IPS-18c (cell line): ENCODE results near the gene RBM38.
"Not testable (repeated sequence)": the region's sequence is repeated elsewhere in the genome, so short reads cannot be mapped to it uniquely, and the experiment has no call there.

Source experiments
- H3K4me3 ChIP-seq: 2 replicates; pipeline ENCODE4 v1.7.0; 2013; ENCODE audit warnings: low read depth, mild to moderate bottlenecking, low read length, moderate library complexity; ENCODE audit not compliant: insufficient read depth
- H3K9me3 ChIP-seq: one replicate; pipeline ENCODE4 v1.6.1; 2013; ENCODE audit warnings: mild to moderate bottlenecking, low read length, moderate library complexity; ENCODE audit not compliant: control insufficient read depth, insufficient read depth

Gene RBM38

GRCh38 chr20:57421253-57422220, 30.3 kb downstream of the RBM38 start:
- no peak overlapping the region for H3K4me3 ChIP-seq
- no peaks in the 10 kb centered on the region for H3K9me3 ChIP-seq

DNA sequence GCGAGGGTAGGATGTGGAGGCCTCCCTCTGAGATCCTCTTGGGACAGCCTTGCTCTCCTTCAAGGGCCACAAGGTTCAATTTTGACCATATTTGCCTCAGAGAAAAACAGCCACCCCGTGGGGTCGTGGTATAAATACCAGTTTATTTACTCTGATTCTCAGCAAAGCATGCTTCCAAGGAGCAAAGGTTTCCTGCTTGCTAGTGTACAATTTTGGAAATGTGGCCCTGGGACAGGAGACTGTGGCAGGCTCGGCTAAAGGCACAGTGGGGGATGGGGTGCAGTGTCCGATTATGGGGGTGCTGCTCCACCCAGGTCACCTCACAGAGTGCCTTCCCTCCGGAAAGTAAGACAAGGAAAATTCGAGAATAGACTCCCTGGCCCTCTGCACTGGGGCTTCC, 31.1 kb downstream of the RBM38 start:
- Histone ChIP-seq H3K9me3 (no peaks in the 10 kb centered on the region), H3K4me3 (no peak overlapping the region)

DNA sequence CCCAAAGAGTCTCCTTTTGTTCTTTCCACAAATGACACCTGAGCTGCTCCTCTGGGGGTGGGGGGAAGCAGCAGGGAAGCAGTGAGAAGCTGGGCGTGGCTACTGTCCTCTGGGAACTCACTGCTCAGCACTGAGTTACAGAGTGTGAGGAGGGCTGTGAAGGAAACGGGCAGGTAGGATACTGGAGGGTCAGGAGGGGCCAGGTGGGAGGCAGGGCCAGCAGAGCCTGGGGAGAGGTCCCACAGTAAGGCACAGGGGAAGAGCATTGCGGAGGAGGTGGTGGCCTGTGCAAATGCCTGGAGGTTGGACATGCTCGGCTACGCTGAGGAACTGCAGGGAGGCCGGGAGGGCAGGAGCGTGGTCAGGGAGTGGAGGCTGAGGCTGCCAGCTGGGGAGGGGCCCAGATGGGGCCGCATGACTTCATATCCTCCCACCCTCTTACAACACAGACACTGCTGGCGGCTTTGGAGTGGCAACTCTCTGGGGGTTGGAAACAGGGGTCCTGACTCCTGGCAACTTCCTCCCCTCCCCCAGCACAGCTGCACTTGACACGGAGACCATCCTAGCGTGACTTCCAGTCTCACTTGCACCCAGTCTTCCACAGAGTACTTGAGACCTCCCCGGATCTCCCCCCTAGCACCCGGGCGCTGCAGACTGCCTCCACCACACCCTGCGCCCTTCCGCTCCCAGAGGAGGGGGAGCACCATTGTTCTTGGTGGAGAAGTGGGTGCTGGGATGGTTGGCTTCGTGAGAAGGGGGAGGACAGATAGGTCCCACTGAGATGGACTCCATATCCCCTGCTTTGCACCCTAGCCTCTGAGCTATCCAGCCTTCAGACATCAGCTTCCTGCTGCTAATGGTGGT, 34.2 kb downstream of the RBM38 start:
- Histone ChIP-seq H3K4me3 (no peak overlapping the region), H3K9me3 (no peaks in the 10 kb centered on the region)

GRCh38 chr20:57426271-57426689, 35.1 kb downstream of the RBM38 start:
- no peaks in the 10 kb centered on the region for H3K9me3 ChIP-seq
- no peak overlapping the region for H3K4me3 ChIP-seq

DNA sequence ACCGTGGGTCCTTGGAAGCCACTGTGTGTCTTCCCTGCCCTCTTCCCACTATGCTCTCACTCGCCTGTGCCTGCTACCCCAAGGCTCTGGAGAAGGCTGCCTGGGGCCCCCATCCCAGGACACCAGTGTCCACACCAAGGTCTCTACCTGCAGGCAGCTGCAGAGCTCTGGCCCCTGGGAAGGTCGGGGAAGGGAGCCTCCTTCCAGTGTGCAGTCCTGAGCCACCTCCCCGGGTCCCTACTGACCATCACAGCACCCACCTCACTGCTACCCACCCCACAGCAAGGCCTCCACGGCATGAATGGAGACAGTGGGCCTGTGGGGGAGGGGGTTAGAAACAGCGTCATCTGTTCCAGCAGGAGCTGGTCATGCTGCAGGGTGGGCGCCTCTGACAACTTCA, 35.6 kb downstream of the RBM38 start:
- Histone ChIP-seq H3K9me3 (no peaks in the 10 kb centered on the region), H3K4me3 (no peak overlapping the region)

- H3K9me3 ChIP-seq: no peaks in the 10 kb centered on the region
- no peak overlapping the region for H3K4me3 ChIP-seq
These were observed 37.3 kb downstream of the RBM38 start for GRCh38 chr20:57428324-57429158.

DNA sequence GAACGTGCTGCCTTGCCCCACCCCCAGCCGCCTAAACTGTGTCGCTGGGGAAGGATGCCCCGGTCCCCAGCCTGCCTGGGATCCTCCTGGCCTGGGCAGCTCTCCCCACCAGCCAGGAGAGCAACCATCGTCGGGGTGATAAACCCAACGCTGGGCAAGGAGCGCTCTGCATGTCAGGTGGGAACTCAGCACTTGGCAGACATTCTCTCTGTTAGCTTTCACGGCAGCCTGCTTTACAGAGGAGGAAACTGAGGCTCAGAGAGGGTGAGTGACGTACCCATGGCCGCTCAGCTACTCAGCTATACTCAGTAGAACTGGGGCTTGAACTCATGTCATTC, 37.9 kb downstream of the RBM38 start:
- H3K4me3 ChIP-seq: no peak overlapping the region
- no peaks in the 10 kb centered on the region for H3K9me3 ChIP-seq

DNA sequence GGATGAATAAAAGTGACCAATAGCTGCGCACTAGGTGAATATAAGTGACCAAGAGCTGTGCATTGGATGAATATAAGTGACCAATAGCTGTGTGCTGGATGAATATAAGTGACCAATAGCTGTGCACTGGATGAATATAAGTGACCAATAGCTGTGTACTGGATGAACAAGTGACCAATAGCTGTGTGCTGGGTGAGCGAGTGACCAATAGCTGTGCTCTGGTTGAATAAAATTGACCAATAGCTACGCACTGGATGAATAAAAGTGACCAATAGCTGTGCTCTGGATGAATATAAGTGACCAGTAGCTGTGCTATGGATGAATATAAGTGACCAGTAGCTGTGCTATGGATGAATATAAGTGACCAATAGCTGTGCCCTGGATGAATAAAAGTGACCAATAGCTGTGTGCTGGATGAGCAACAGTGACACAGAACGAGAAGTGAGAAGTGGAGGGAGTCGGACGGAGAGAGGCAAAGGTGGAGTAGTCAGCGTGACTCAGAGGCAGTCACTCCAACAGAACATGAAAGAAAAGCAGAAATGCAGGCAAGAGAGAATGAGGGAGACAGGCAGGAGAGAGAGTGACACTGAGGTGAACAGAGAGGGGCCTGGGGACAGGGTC, 38.5 kb downstream of the RBM38 start:
- no peak overlapping the region for H3K4me3 ChIP-seq

DNA sequence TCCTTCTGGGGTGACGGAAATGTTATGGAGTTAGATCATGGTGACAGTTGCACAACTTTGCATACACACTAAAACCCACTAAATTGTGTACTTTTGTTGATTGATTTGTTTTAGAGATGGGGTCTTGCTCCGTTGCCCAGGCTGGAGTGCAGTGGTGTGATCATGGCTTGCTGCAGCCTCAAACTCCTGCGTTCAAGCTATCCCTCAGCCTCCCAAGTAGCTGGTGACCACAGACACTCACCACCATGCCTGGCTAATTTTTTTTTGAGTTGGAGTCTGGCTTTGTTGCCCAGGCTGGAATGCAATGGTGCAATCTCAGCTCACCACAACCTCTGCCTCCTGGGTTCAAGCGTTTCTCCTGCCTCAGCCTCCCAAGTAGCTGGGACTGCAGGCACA, 39.0 kb downstream of the RBM38 start:
- not testable (repeated sequence) for H3K4me3 ChIP-seq, H3K9me3 ChIP-seq

More for the DNA sequence above, 38.5 kb downstream of the RBM38 start:
- H3K9me3 ChIP-seq: no peaks in the 10 kb centered on the region

GRCh38 chr20:57431539-57431835, 40.3 kb downstream of the RBM38 start:
- no peaks in the 10 kb centered on the region for H3K9me3 ChIP-seq
- H3K4me3 ChIP-seq: no peak overlapping the region

DNA sequence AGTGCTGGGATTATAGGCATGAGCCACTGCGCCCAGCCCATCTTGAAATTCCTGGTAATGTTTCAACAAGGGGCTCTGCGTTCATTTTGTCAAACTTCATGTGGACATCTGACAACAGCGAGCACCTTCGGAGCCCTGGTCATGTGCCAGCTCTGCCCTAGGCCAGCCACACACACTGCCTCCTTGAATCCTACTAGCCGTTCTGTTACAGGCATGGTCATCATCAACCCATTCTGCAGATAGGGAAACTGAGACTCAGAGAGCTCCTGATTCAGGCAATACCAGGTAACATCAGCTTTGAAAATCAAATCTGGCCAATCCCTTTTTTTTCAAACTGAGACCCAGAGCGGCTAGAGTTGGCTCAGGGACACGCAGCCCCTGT, 41.3 kb downstream of the RBM38 start:
- no peak overlapping the region for H3K4me3 ChIP-seq

GRCh38 chr20:57432862-57433491, 41.8 kb downstream of the RBM38 start:
- no peaks in the 10 kb centered on the region for H3K9me3 ChIP-seq
- H3K4me3 ChIP-seq: no peak overlapping the region

More for the DNA sequence above, 41.3 kb downstream of the RBM38 start:
- no peaks in the 10 kb centered on the region for H3K9me3 ChIP-seq

DNA sequence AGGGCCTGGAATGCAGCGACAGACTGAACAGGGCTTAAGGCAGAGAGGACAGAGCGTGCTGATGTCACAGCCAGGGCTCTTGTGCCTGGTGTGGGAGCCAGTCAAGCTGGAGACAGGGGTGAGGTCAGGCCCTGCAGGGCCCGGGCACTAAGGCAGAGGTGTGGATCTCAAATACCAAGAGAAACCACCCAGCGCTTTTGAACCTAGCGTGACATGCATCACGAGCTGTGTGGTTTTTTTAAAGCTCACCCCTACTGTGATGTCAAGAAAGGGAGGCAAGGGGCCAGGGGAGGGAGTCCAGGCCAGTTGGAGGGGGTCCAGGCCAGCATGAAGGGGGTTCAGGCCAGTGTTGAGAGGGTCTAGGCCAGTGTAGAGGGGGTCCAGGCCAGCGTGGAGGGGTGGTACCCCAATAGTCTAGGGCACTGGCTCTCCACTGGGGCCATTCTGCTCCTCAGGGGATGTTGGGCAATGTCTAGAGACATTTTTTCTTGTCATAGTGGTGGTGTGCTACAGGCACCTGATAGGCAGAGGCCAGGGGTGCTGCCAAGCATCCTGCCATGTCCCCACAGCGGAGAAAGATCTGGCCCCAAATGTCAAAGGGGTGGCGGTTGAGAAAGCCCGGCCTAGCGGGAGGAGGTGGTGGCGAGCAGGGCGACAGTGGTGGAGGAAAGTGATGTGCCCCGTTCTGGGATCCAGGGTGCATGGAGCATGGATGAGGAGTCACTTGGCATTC, 42.6 kb downstream of the RBM38 start:
- Histone ChIP-seq H3K4me3 (no peak overlapping the region), H3K9me3 (no peaks in the 10 kb centered on the region)

DNA sequence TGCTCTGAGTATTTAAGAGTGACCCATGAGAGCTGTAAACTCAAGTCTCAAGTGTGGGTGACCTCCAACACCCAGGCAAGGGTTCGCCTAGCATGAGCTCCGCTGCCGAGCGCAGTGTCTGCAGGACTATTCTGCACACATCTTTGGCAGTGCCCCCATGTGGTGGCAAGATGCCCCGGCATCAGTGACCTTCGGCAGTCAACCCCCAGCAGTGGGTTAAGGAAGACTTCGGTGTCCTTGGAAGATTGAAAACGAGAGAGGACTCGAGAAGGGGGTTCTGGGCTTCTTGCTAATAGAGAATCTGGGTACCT, 43.1 kb downstream of the RBM38 start:
- Histone ChIP-seq H3K4me3 (no peak overlapping the region), H3K9me3 (no peaks in the 10 kb centered on the region)

DNA sequence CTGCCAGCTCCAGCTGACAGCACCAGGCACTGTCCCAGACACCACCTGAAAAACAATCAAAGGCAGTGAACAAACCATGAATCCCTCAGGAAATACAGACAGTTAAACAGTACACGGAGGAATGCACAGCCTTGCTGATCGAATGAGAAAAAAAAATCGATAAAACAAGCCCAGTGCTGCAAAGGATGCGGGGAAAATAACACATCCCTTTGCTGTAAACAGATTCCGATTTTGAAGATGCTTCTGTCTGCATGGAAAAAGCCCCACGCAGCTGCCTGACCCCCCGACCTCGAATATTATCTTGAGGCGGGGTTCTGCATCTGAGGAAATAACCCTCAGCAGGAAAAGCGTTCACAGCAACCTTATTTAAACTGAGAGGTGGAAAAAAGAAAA, 43.9 kb downstream of the RBM38 start:
- H3K4me3 ChIP-seq: no peak overlapping the region

DNA sequence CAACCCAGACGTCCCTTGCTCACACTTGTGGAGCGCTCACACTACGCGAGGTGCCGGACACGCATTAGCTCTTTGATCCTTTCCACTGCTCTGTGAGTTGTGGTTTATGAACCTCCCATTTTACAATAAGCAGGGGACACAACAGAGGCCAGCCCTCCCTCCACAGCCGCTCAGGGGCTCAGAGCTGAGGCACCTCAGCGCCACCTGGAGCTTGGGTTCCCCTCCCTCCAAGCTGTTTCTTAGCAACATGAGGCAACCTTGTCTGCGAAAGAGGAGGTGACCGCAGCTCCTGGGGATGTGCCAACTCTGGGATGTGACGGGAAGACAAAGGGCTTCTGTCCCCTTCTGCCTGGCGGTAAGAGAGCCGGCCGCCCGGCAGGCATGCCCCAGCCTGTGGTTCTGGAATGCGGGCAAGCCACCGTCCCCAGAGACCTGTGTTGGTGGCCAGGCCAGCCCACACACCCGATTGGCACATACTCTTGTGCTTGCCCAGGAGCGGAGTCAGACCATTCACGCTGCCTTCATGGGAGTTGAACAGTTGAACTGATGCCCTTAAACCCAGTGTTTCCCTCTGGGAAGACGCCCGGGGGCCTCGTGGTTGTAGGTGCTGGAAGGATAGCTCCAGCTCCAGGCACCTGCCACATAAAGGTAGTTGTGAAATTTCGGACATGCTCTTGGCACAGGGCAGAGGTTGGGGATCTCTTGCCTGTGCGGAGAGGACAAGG, 44.5 kb downstream of the RBM38 start:
- no peak overlapping the region for H3K4me3 ChIP-seq

More for the DNA sequence above, 43.9 kb downstream of the RBM38 start:
- no peaks in the 10 kb centered on the region for H3K9me3 ChIP-seq

More for the DNA sequence above, 44.5 kb downstream of the RBM38 start:
- no peaks in the 10 kb centered on the region for H3K9me3 ChIP-seq
